ENCODE data around the gene ZNF618. TPM values are rescaled to one million over a fixed set of nuclear protein-coding genes. Genes with fewer than 3 reads are reported as not detected.

ZNF618 gene
- total RNA-seq, 1 experiment from 2014 or later = 22.0 TPM

GRCh38 chr9:114011313-114011712, 135.2 kb downstream of the ZNF618 start (continued):
- TF ChIP-seq AFF4 (CRISPR knock-in tag; IDR thresholded peaks at IDR 0.05; ENCODE audit: borderline replicate concordance) = no peak

- CTCF ChIA-PET = interaction anchor here (1.7 kb wide), 1 partner anchor 96 kb away, joined by 4 read pairs; no protein-coding TSS in a partner anchor
- Mint-ChIP-seq H3K27me3 (ENCODE audit: low read depth) (no peaks in the 10 kb centered on the region), H3K36me3 (peaks cover 23% of the 10 kb centered on the region), H3K4me1 (peaks cover 13% of the 10 kb centered on the region), H3K27ac (no peak overlapping the region), H3K4me3 (no peak overlapping the region), H3K9me3 (peaks cover 11% of the 10 kb centered on the region)
- TF ChIP-seq ELF4 (CRISPR knock-in tag; IDR thresholded peaks at IDR 0.05; ENCODE audit: low read depth) (no peak), ATF6 (CRISPR knock-in tag; IDR thresholded peaks at IDR 0.05) (no peak), NFATC4 (CRISPR knock-in tag; IDR thresholded peaks at IDR 0.05) (no peak), MXD4 (CRISPR knock-in tag; IDR thresholded peaks at IDR 0.05; ENCODE audit: borderline replicate concordance) (no peak), HMGXB4 (CRISPR knock-in tag; IDR thresholded peaks at IDR 0.05) (no peak), GTF2I (CRISPR knock-in tag; conservative IDR thresholded peaks at IDR 0.05) (no peak), NR1H2 (CRISPR knock-in tag; IDR thresholded peaks at IDR 0.05) (no peak), TEAD4 (CRISPR knock-in tag; IDR thresholded peaks at IDR 0.05) (no peak), MYBL2 (CRISPR knock-in tag; IDR thresholded peaks at IDR 0.05) (no peak), AFF4 (CRISPR knock-in tag; IDR thresholded peaks at IDR 0.05; ENCODE audit: borderline replicate concordance) (no peak)
- ATAC-seq = no peak
- POLR2A ChIA-PET = no interaction called here
- DNase-seq (ENCODE audit: low spot score) = no peak
Measured at GRCh38 chr9:114012126-114012525, 136.0 kb downstream of the ZNF618 start.

DNA sequence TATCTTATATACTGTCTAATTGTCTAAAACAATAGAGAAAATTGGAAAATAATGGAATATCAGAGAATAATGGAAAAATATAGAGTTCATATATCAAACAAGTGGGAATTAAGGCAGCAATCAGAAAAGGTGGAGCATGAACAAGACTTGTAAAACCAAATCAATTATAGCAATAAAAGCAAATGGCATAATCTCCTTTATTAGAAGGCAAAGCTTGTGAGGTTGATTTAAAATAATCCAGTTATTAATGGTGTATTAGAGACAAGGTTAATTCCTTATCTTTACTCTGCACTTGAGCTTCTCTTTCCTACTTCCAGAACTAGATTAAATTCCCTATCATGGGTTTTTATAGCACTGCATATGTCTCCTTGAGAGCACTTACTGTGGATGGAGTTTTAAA, 137.9 kb downstream of the ZNF618 start:
- TF ChIP-seq, protein P1, sequence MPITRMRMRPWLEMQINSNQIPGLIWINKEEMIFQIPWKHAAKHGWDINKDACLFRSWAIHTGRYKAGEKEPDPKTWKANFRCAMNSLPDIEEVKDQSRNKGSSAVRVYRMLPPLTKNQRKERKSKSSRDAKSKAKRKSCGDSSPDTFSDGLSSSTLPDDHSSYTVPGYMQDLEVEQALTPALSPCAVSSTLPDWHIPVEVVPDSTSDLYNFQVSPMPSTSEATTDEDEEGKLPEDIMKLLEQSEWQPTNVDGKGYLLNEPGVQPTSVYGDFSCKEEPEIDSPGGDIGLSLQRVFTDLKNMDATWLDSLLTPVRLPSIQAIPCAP (CRISPR knock-in tag; IDR thresholded peaks at IDR 0.05) = no peak
- H3K27me3 Mint-ChIP-seq (ENCODE audit: low read depth) = no peaks in the 10 kb centered on the region
- POLR2A ChIA-PET = no interaction called here
- no peak for DNase-seq (ENCODE audit: low spot score)
- peaks cover 25% of the 10 kb centered on the region for H3K36me3 Mint-ChIP-seq
- peaks cover 13% of the 10 kb centered on the region for H3K4me1 Mint-ChIP-seq
- no peak overlapping the region; the same call in 1 of the 2 replicates for H3K27ac Mint-ChIP-seq
- no peak for ATAC-seq
- CTCF ChIA-PET = no interaction called here
- peaks cover 11% of the 10 kb centered on the region for H3K9me3 Mint-ChIP-seq
- no peak overlapping the region for H3K4me3 Mint-ChIP-seq
